Measurements from ENCODE around the gene NEDD9.

NEDD9 gene

GRCh38 chr6:11144393-11144851, 88.0 kb downstream of the NEDD9 start:
- no peak overlapping the region for H3K4me3 Mint-ChIP-seq
- no peaks in the 10 kb centered on the region for H3K4me1 Mint-ChIP-seq
- peak; percentile 90 to 94 (median 91) for TF ChIP-seq CTCF (IDR thresholded peaks at IDR 0.05; ENCODE audit: unreplicated experiment in 3 of 3)
- H3K36me3 Mint-ChIP-seq (ENCODE audit: low read depth): no peaks in the 10 kb centered on the region
- H3K27me3 Mint-ChIP-seq (ENCODE audit: low read depth): no peaks in the 10 kb centered on the region
- peaks cover 2% of the 10 kb centered on the region for H3K9me3 Mint-ChIP-seq
- no peak overlapping the region for H3K27ac Mint-ChIP-seq

- Mint-ChIP-seq H3K9me3 (peaks cover 2% of the 10 kb centered on the region), H3K27me3 (ENCODE audit: low read depth) (no peaks in the 10 kb centered on the region), H3K27ac (no peak overlapping the region), H3K4me1 (no peaks in the 10 kb centered on the region), H3K36me3 (ENCODE audit: low read depth) (no peaks in the 10 kb centered on the region), H3K4me3 (no peak overlapping the region)
- no peak for TF ChIP-seq CTCF (IDR thresholded peaks at IDR 0.05; ENCODE audit: unreplicated experiment in 3 of 3)
Measured at GRCh38 chr6:11143394-11144371, 88.8 kb downstream of the NEDD9 start.

GRCh38 chr6:11142296-11143027, 90.0 kb downstream of the NEDD9 start:
- Mint-ChIP-seq H3K4me1 (no peaks in the 10 kb centered on the region), H3K9me3 (no peaks in the 10 kb centered on the region), H3K27ac (no peak overlapping the region), H3K36me3 (ENCODE audit: low read depth) (no peaks in the 10 kb centered on the region), H3K27me3 (ENCODE audit: low read depth) (no peaks in the 10 kb centered on the region), H3K4me3 (no peak overlapping the region)
- no peak for TF ChIP-seq CTCF (IDR thresholded peaks at IDR 0.05; ENCODE audit: unreplicated experiment in 3 of 3)

- no peak overlapping the region for H3K4me3 Mint-ChIP-seq
- TF ChIP-seq CTCF (IDR thresholded peaks at IDR 0.05; ENCODE audit: unreplicated experiment in 3 of 3): no peak
- H3K36me3 Mint-ChIP-seq (ENCODE audit: low read depth): no peaks in the 10 kb centered on the region
- H3K9me3 Mint-ChIP-seq: no peaks in the 10 kb centered on the region
- H3K27me3 Mint-ChIP-seq (ENCODE audit: low read depth): no peaks in the 10 kb centered on the region
- no peaks in the 10 kb centered on the region for H3K4me1 Mint-ChIP-seq
- H3K27ac Mint-ChIP-seq: no peak overlapping the region
Measured at GRCh38 chr6:11141295-11141694, 91.2 kb downstream of the NEDD9 start.

- H3K9me3 Mint-ChIP-seq: no peaks in the 10 kb centered on the region
- H3K27ac Mint-ChIP-seq: no peak overlapping the region
- peaks cover 4% of the 10 kb centered on the region for H3K36me3 Mint-ChIP-seq (ENCODE audit: low read depth)
- H3K27me3 Mint-ChIP-seq (ENCODE audit: low read depth): no peaks in the 10 kb centered on the region
- no peak overlapping the region for H3K4me3 Mint-ChIP-seq
- no peak for TF ChIP-seq CTCF (IDR thresholded peaks at IDR 0.05; ENCODE audit: unreplicated experiment in 3 of 3)
- no peaks in the 10 kb centered on the region for H3K4me1 Mint-ChIP-seq
Measured at GRCh38 chr6:11140056-11140455, 92.4 kb downstream of the NEDD9 start.
